Hepatocyte (in vitro differentiated cells): ENCODE results near the gene MOV10L1. TPM values are rescaled to one million over a fixed set of nuclear protein-coding genes. Genes with fewer than 3 reads are reported as not detected.

ENCODE experiments used
- DNase-seq: peaks from one replicate; pipeline ENCODE4 v3.0.0-alpha.2; 2016; ENCODE audit warnings: low spot score
- H2AFZ ChIP-seq: fragments of 200-600 bp; sonication (generic); 2 replicates; pipeline ENCODE4 v1.6.0; 2016; ENCODE audit warnings: antibody characterized with exemption, mild to moderate bottlenecking
- H3K27ac ChIP-seq: fragments of 200-600 bp; sonication (generic); 2 replicates; pipeline ENCODE4 v1.5.1; 2016; ENCODE audit warnings: mild to moderate bottlenecking
- H3K27me3 ChIP-seq: fragments of 200-600 bp; sonication (generic); 2 replicates; pipeline ENCODE4 v1.6.1; 2016
- H3K36me3 ChIP-seq: fragments of 200-600 bp; sonication (generic); replicated peaks from 2 replicates; pipeline ENCODE4 v1.5.1; 2016; ENCODE audit warnings: low read depth; ENCODE audit not compliant: insufficient read depth
- H3K4me1 ChIP-seq: fragments of 200-600 bp; sonication (generic); 2 replicates; pipeline ENCODE4 v1.5.1; 2016; ENCODE audit warnings: mild to moderate bottlenecking, moderate library complexity; ENCODE audit not compliant: insufficient read depth
- H3K4me2 ChIP-seq: fragments of 200-600 bp; sonication (generic); 2 replicates; pipeline ENCODE4 v1.6.0; 2016
- H3K4me3 ChIP-seq: fragments of 200-600 bp; sonication (generic); 2 replicates; pipeline ENCODE4 v1.5.1; 2016; ENCODE audit warnings: mild to moderate bottlenecking
- H3K79me2 ChIP-seq: fragments of 200-600 bp; sonication (generic); 2 replicates; pipeline ENCODE4 v1.6.0; 2017; ENCODE audit warnings: mild to moderate bottlenecking
- H3K9me2 ChIP-seq: fragments of 200-600 bp; sonication (generic); replicated peaks from 2 replicates; pipeline ENCODE4 v1.6.0; 2017; ENCODE audit warnings: mild to moderate bottlenecking; ENCODE audit not compliant: insufficient read depth
- H3K9me3 ChIP-seq: fragments of 200-600 bp; sonication (generic); 2 replicates; pipeline ENCODE4 v1.5.1; 2016; ENCODE audit warnings: low read depth, mild to moderate bottlenecking
- H4K20me1 ChIP-seq: fragments of 200-600 bp; sonication (generic); 2 replicates; pipeline ENCODE4 v1.6.0; 2016; ENCODE audit warnings: mild to moderate bottlenecking; ENCODE audit not compliant: insufficient read depth, poor library complexity, severe bottlenecking
- CTCF ChIP-seq: fragments of 200-600 bp; sonication (generic); IDR thresholded peaks from 2 replicates; pipeline ENCODE4 v1.5.1; 2016; ENCODE audit warnings: antibody characterized with exemption, mild to moderate bottlenecking; ENCODE audit not compliant: poor library complexity
- EZH2 ChIP-seq: fragments of 200-600 bp; sonication (generic); IDR thresholded peaks from 2 replicates; pipeline ENCODE4 v1.6.1; 2016; ENCODE audit warnings: antibody characterized with exemption, mild to moderate bottlenecking, borderline replicate concordance
- EZH2phosphoT487 ChIP-seq: fragments of 200-600 bp; sonication (generic); IDR thresholded peaks from one replicate; pipeline ENCODE4 v1.6.1; 2018; ENCODE audit warnings: antibody characterized with exemption, mild to moderate bottlenecking, low read depth, moderate library complexity; ENCODE audit not compliant: unreplicated experiment, severe bottlenecking
- WGBS: methylation state at CpG from one replicate; pipeline ENCODE4 v1.1.6; 2016; ENCODE audit warnings: low lambda C conversion rate; ENCODE audit errors: missing lambda C conversion rate; 5-methylcytosine and 5-hydroxymethylcytosine counted together
- polyA plus RNA-seq: library from polyadenylated mRNA; unstranded; fragments of >200 nt; fragmentation: Nextera tagmentation; extraction: Ambion mirVana; gene quantifications from 2 replicates; pipeline ENCODE4 v1.2.1, GENCODE V29; 2016
- total RNA-seq: library from RNA; depleted of rRNA; stranded (reverse); fragments of >200 nt; gene quantifications from 2 replicates; pipeline ENCODE4 v1.2.3, GENCODE V29; 2014

MOV10L1 gene
- total and polyA plus RNA-seq, 2 experiments from 2014 or later = 0.36 to 3.6 TPM

GRCh38 chr22:50190941-50191741 lies 101.3 kb downstream of the MOV10L1 start:
- H3K9me2 ChIP-seq = no peaks in the 10 kb centered on the region
- TF ChIP-seq EZH2phosphoT487 = no peak
- TF ChIP-seq CTCF = no peak
- no peak for TF ChIP-seq EZH2
- H2AFZ ChIP-seq = no peak overlapping the region
- WGBS = 69% methylated on average over 18 of the region's 18 CpGs
- no peaks in the 10 kb centered on the region for H3K27me3 ChIP-seq
- H3K4me3 ChIP-seq = no peak overlapping the region
- no peaks in the 10 kb centered on the region for H3K9me3 ChIP-seq
- H3K36me3 ChIP-seq = no peaks in the 10 kb centered on the region
- no peak for DNase-seq
- peak overlapping the region; percentile 92 for H3K27ac ChIP-seq
- H3K79me2 ChIP-seq = peaks cover 57% of the 10 kb centered on the region
- peak overlapping the region; percentile 80 for H3K4me2 ChIP-seq
- peaks cover 43% of the 10 kb centered on the region for H3K4me1 ChIP-seq
- H4K20me1 ChIP-seq = no peaks in the 10 kb centered on the region

- TF ChIP-seq EZH2 = no peak
- no peak for TF ChIP-seq CTCF
- no peak for TF ChIP-seq EZH2phosphoT487
- DNase-seq = no peak
- H3K27ac ChIP-seq = no peak overlapping the region
- H3K79me2 ChIP-seq = peaks cover 42% of the 10 kb centered on the region
- no peak overlapping the region for H3K4me3 ChIP-seq
- no peaks in the 10 kb centered on the region for H3K27me3 ChIP-seq
- no peaks in the 10 kb centered on the region for H3K9me3 ChIP-seq
- H2AFZ ChIP-seq = no peak overlapping the region
- no peaks in the 10 kb centered on the region for H4K20me1 ChIP-seq
- no peak overlapping the region for H3K4me2 ChIP-seq
- 87% methylated on average over 25 of the region's 25 CpGs for WGBS
- no peaks in the 10 kb centered on the region for H3K36me3 ChIP-seq
- no peaks in the 10 kb centered on the region for H3K9me2 ChIP-seq
- peaks cover 34% of the 10 kb centered on the region for H3K4me1 ChIP-seq
Measured at GRCh38 chr22:50192436-50193204, 102.8 kb downstream of the MOV10L1 start.

GRCh38 chr22:50193621-50194020 lies 103.8 kb downstream of the MOV10L1 start:
- Histone ChIP-seq H3K36me3 (no peaks in the 10 kb centered on the region), H4K20me1 (no peaks in the 10 kb centered on the region), H3K4me1 (peaks cover 34% of the 10 kb centered on the region), H3K4me3 (no peak overlapping the region), H3K4me2 (no peak overlapping the region), H2AFZ (no peak overlapping the region), H3K9me3 (no peaks in the 10 kb centered on the region), H3K9me2 (no peaks in the 10 kb centered on the region), H3K27ac (no peak overlapping the region), H3K27me3 (no peaks in the 10 kb centered on the region), H3K79me2 (peaks cover 32% of the 10 kb centered on the region)
- 100% methylated on average over 5 of the region's 8 CpGs for WGBS
- no peak for DNase-seq
- TF ChIP-seq CTCF (no peak), EZH2 (no peak), EZH2phosphoT487 (no peak)
